HG02623 (cell line): Measurements from ENCODE around the gene CRY2.

ENCODE experiments used
- ATAC-seq: cut with Tn5 transposase; IDR thresholded peaks from one replicate; pipeline ENCODE4 v1.9.1; 2021; ENCODE audit warnings: moderate library complexity; ENCODE audit not compliant: unreplicated experiment

The CRY2 gene

DNA sequence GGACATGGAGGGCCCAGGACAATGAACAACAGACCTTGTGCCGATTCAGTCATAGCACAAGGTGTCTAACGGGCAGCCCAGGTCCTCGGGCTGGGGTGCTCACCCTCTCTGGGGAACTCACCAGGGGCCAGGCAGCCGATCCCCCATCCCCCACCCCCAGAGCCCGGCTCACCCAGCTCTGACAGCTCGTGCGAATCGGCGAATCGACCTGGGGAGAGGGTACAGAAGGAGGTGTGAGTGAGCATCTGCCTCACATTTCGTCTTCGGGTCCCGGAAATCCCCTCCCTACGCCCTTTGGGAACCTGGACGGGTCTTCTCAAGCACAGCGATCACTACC, 70.0 kb downstream of the CRY2 start:
- no peak for ATAC-seq

DNA sequence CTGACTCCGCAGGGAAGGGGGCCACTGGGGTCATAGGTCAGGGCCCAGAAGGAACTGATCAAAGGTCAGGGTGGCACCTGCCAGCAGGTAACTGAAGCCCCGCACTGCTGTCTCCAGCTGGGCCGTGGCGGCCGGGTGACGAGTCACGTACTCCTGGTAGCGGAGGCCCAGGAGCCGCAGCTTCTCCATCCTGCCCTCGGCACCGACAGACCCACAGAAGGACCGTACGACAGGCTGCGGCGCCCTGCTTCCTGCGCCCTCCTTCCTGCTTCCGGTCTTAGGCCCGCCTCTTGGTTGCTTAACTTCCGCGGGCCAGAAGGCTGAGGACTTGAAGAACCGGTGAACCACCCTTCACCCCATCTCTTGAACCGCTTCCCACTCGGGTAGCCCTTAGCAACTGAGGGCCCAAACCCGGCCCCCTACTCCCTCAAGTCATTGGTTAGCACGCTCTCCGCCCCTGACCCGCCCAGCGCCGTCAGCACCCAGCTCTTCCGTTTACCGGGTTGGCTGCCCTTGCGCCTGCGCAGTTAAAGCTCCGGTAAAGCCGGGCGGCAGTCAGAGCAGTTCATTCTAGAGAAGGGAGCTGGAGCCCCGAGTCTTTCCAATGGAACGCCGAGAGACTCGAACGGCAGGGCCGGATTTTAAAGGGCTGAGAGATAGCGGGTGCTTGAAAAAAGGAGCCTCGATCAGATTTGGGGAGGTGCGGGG, 70.5 kb downstream of the CRY2 start, which contains the start of gene PEX16:
Gene PEX16, minus strand, starts transcription at position 255 of the 708 bp plus-strand sequence. Its CDS starts 66 bp downstream, at position 189.
- peak; percentile 88 for ATAC-seq

DNA sequence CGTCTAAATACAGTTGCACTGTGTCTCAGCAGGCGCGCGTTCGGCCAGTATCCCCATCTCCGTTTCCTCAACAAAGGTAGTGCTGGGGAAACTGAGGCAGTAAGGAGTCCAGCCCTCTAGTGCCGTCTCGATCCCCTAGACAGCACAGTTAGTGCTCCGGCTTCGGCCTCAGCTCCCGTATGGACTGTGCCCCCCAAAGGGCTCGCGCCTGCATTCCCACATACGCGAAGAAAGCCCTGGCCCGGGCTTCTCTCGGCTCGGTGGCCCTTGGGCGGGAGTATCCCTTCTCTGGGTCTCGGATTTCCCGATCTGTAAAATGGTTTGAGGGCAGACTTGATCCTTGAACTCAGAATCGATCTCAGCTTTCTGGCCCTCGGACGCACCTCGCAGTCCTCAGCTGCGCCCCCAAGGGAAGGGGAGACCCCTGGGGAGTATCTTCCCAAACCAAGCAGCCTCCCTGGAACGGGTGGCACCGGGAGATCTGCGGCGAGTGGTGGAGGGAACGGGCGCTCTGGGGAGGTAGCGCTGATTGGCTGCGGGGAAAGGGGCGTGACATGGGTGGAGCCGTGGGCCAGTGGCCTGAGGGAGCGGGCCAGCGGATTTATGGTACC, 71.2 kb downstream of the CRY2 start:
- ATAC-seq: peak; percentile 36

DNA sequence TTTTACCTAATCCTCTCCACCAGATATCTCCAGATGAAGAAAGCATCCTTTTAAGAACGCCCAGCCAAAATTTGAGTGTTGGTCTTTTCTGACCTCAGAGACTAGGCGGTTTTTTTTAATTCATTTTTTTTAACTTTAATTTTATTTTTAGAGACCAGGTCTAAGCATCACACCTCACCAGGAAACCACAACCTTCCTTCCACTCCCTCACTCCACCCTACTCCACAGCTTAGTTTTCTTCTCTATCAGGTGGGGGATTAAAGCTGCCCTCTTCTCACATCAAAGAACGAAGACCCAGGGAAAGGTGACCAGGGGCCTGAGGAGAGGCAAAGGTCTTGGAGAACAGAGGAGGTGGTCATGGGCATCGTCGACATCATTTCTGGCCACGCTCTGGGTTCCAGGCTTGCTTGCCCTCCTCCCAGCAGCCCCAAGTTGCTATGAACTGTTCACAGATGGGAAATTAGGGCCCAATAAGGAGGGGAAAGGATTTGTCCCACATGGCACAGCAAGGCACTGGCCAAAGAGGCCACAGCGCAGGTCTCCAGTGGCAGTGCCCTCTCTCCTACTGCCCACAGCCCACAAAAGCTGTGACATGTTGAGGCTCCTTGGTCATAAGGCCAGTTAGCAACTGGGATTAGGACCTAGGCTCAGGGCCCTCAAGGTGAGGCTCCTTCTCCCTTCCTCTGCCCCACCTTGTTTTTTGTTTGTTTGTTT, 71.8 kb downstream of the CRY2 start:
- ATAC-seq: no peak

DNA sequence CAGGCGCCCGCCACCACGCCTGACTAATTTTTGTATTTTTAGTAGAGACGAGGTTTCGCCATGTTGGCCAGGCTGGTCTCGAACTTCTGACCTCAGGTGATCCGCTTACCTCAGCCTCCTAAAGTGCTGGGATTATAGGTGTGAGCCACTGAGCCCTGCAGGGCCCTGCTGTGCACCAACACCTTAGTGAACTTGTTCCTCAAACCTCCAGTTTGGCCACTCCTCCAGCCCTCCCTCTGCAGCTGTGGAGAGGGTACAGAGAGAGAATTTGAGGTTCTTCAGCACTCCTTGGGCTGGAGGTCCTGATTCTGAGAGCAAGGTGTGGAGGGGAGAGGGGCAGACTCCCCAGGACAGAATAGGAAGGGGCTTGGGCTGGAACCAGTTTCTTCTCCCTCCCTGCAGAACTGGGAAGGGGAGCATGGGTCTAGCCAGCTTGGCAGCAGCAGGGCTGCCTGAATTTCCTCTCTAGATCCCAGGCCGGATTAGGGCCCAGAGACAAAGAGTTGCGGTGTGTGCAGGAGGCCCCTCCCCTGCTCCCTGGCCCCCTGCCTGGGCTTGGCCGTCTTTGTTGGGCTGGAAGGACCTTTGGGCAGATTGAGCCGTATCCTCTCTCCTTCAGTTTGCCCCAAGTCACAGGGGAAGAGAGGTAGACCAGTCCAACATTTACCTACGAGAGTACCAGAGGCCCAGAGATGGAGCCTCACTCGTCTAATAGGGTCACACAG, 72.7 kb downstream of the CRY2 start:
- ATAC-seq: no peak

DNA sequence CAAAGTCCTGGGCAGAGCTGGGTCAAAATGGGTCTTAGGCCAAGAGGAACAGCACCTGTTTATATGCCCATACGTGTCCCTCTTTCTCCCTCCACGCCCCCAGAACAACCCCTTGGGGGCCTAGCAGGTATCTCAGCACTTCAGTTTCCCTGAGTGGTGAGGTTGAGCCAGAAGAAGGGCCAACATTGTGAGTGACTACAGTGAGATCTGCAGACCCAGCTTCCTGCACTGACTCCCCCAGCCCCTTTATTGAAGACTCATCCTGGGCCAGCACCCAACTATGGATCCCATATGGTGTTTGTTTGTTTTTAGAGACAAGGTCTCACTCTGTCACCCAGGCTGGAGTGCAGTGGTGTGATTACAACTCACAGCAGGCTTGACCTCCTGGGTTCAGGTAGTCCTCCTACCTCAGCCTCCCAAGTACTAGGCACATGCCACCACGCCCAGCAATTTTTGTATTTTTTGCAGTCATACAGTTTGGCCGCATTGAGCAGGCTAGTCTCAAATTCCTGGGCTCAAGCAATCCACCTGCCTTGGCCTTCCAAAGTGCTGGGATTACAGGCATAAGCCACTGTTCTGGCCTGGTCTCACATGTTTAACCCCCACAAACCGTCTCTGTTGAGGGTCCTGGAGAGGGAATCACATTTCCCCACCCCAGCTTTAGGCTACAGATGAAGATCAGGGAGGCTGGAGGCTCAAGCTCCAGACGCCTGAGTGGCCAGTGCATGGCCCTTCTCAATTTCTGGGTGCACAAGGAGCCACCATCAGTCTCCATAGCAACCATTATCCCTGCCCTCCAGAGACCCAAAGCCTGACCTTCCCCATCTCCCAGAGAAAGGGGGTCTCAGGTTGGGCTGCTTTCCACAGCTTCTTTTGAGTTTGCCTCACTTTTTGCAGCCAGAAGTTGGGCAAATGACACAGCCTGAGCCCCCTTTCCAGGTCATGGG, 73.5 kb downstream of the CRY2 start:
- no peak for ATAC-seq

DNA sequence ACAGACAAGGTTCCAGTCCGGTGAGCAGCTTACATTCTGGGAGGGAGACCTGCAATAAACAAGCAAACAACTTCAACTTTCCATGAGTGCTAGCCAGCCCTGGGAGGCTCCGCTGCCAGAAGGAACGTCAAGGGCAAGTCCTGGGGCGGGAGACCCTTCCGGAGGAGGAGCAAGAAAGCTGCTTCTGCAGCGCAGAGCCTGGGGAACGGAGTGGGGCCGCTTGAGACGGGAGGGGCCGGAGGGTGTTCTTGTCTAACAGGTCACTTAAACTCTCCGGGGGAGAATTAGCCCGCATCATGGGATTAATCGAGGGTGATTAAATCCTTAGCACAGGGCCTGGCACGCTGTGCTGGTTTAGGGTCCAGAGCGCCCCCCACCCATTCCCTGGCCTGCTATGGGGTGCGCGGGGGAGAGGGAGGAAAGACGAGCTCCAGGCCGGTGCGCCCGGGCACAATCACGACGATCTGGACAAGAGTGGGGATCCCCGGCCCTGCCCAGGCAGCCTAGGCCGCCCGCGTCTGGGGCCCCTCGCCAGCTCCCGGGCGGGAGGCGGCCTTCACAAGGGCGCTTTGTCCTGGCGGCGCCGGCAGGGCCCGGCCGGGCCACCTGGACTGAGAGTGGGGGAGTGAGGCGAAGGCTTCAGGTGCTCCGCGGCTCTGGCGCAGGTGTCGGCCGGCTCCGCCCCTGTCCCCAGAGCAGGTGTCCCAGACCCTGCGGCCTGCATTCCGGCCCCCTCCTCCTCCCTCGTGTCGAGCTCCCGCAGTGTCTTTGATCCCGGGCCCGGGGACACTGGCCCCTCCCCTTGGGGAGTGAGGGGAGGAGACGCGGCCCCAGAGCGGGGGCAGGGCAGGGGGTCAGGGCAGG, 74.5 kb downstream of the CRY2 start:
- no peak for ATAC-seq

DNA sequence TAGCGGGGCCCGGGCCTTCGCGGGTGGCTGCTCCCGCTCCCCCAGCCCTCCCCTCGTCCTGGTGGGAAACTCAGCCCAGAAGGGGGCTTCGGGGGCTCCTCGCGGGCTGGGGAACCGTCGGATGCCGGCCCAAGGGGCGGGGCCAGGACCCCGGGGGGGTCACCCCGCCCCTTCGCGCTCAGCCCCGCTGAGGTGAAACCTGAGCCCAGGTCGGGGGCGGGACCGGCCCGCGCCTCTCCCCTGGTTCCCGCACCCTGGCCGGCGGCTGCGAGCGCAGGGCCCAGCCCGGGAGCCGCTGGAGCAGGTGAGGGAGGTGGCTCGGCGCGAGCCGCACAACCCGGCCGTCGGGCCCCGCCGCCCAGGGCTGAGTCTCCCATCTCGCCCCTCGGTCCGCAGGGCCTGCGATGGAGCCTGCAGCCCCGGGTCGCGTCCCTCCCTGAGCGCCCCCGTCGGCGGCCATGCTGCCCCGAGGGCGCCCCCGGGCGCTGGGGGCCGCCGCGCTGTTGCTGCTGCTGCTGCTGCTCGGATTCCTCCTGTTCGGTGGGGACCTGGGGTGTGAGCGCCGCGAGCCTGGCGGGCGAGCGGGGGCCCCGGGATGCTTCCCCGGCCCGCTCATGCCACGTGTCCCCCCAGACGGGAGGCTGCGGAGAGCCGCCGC, 75.3 kb downstream of the CRY2 start, which contains the start of gene LARGE2:
Gene LARGE2, plus strand, starts transcription at position 232 of the 658 bp plus-strand sequence. Its CDS starts 227 bp downstream, at position 459.
- no peak for ATAC-seq

DNA sequence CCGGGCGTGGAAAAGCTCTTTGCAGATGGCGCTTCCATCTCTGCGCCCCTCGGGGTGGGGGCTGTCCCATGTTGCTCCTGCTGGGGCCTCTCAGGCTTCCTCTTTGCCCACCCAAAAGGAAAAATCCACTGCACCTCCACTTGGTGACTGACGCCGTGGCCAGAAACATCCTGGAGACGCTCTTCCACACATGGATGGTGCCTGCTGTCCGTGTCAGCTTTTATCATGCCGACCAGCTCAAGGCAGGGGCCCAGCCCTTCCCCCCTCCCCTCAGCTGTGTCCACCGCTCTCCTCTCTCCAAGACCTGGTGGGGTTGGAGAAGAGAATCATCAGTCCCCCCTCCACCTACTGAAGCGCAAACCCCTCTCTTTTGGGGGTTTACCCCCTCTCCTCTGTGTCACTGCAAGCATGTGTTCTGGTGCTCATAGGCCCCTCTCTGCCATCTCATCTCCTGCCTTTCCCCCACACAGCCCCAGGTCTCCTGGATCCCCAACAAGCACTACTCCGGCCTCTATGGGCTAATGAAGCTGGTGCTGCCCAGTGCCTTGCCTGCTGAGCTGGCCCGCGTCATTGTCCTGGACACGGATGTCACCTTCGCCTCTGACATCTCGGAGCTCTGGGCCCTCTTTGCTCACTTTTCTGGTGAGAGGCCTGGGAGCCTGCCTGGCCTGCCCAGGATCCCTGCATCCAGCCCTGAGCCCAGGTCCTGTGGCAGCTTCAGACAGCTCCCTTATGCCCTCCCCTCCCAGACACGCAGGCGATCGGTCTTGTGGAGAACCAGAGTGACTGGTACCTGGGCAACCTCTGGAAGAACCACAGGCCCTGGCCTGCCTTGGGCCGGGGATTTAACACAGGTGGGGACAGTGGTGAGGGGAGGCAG, 77.0 kb downstream of the CRY2 start:
- no peak for ATAC-seq

DNA sequence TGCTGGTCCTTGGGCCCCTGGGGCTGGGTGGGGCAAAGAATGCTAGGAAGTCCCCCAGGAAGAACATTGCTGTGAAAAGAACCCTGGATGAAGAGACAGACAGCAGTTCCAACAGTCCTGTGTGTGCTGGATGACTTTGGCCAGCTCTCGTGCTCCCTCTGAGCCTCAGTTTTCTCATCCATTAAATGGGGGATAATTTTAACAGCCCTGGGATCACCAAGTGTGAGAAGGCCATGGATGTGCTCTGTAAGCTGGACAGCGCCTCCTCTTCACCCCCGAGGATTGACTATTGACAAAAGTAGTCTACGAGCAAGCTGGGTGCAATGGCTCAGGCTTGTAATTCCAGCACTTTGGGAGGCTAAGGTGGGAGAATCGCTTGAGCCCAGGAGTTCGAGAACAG, 77.7 kb downstream of the CRY2 start:
- no peak for ATAC-seq

DNA sequence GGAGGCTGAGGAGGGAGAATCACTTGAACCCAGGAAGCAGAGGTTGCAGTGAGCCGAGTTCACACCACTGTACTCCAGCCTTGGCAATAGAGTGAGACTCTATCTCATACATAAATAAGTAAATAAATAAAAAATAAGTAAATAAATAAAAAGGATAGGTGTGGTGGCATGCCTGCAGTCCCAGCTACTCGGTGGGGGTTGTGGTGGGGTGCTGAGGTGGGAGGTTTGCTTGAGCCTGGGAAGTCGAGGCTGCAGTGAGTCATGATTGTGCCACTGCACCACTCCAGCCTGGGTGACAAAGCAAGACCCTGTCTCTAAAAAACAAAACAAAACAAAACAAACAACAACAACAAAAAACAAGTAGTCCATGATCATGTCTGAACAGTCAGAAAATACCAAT, 78.3 kb downstream of the CRY2 start:
- no peak for ATAC-seq

DNA sequence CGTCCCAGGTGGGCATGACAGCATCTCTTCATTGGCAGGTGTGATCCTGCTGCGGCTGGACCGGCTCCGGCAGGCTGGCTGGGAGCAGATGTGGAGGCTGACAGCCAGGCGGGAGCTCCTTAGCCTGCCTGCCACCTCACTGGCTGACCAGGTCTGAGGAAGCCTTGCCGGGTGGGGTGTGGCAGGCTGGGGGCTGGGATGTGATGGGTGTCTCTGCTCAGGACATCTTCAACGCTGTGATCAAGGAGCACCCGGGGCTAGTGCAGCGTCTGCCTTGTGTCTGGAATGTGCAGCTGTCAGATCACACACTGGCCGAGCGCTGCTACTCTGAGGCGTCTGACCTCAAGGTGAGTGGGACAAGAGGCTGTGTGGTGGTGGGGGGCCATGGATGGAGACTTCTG, 78.7 kb downstream of the CRY2 start:
- no peak for ATAC-seq

DNA sequence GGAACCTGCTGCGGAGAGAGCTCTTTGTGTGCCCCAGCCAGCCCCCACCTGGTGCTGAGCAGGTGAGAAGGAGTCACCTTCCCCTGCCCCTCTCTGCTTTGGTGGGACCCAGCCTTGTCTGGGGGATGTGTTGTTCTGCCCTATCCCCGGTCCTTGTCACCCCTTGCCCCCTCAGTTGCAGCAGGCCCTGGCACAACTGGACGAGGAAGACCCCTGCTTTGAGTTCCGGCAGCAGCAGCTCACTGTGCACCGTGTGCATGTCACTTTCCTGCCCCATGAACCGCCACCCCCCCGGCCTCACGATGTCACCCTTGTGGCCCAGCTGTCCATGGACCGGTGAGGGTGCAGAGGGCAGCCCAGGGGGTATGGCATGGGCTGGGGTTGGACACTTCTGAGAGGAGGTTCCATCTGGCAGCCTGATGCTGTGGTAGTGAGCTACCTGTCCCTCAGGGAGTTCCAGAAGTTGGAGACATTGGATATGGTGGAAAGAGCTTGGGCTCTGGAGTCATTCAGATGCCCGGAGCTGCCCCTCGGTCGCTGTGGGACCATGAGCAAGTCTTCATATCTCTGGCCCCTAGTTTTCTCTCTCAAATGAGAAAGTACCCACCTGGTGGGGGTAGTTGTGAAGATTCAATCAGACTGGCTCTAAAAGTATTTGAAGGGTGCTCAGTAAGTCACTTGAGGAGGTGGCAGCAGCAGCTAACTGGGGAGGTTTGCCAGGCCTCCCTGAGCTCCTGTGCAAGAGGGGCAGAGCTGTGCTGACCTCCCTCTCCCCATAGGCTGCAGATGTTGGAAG, 79.5 kb downstream of the CRY2 start:
- no peak for ATAC-seq

DNA sequence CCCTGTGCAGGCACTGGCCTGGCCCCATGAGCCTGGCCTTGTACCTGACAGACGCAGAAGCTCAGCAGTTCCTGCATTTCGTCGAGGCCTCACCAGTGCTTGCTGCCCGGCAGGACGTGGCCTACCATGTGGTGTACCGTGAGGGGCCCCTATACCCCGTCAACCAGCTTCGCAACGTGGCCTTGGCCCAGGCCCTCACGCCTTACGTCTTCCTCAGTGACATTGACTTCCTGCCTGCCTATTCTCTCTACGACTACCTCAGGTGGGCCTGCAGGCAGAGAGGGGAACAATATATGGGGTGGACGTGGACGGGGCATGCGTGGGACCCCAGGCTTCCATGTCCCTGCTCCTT, 80.0 kb downstream of the CRY2 start:
- no peak for ATAC-seq

DNA sequence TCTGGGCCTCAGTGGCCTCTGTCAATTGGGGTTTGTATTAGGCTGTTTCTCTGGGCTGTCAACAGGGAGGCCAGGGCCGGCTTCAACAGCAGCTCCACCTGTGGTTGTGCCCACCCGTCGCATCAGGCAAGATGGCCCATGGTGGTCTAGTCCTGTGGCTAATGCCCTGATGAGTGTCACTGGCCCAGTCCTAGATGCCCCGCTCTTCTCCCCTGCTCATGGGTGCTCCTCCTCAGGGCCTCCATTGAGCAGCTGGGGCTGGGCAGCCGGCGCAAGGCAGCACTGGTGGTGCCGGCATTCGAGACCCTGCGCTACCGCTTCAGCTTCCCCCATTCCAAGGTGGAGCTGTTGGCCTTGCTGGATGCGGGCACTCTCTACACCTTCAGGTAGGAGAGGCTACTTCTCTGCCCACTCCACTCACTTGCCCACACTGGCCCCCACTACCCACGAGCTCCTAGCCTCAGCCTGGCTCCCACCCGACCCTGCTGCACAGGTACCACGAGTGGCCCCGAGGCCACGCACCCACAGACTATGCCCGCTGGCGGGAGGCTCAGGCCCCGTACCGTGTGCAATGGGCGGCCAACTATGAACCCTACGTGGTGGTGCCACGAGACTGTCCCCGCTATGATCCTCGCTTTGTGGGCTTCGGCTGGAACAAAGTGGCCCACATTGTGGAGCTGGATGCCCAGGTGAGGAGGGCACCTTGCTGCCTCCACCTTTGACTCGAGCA, 80.6 kb downstream of the CRY2 start:
- ATAC-seq: no peak

DNA sequence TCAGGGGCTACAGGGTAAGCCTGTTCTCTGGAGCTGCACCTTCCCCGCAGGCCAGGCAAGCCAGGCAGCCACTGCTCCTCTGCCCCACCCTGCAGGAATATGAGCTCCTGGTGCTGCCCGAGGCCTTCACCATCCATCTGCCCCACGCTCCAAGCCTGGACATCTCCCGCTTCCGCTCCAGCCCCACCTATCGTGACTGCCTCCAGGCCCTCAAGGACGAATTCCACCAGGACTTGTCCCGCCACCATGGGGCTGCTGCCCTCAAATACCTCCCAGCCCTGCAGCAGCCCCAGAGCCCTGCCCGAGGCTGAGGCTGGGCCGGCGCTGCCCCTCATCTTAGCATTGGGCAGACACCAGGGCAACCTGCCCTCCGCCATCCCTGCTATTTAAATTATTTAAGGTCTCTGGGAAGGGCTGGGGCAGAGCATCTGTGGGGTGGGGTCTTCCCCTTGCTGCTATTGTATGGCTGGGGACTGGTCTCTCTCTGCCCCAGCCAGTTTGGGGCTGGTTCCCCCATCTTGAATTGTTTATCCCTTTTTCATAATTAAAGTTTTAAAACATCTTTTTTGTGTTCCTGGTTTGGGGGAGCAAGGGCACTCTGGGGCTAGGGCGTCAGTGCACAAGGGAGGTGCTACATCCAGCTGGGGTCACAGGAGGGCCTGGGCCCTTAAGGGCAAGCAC, 81.4 kb downstream of the CRY2 start:
- ATAC-seq: no peak
